Embryonic facial prominence (tissue), 1 donor: ENCODE data around the gene POU6F2.
"Not testable (repeated sequence)": the region's sequence is repeated elsewhere in the genome, so short reads cannot be mapped to it uniquely, and the experiment has no call there.

Experiments used
- DNase-seq: peaks from one replicate; pipeline ENCODE4 v3.0.0-alpha.2; 2016; ENCODE audit errors: extremely low spot score

The POU6F2 gene

GRCh38 chr7:39001595-39001994 lies 23.9 kb downstream of the POU6F2 start:
- no peak for DNase-seq

GRCh38 chr7:39002755-39003154 lies 25.0 kb downstream of the POU6F2 start:
- DNase-seq: no peak

GRCh38 chr7:39005036-39005435 lies 27.3 kb downstream of the POU6F2 start:
- no peak for DNase-seq

- no peak for DNase-seq
Observed at GRCh38 chr7:39005461-39005860, 27.8 kb downstream of the POU6F2 start.

GRCh38 chr7:39013049-39013939 lies 35.6 kb downstream of the POU6F2 start:
- not testable (repeated sequence) for DNase-seq

- no peak for DNase-seq
Observed at GRCh38 chr7:39016609-39017008, 38.9 kb downstream of the POU6F2 start.

GRCh38 chr7:39017369-39017915 lies 39.7 kb downstream of the POU6F2 start:
- no peak for DNase-seq

GRCh38 chr7:39022796-39023195 lies 45.1 kb downstream of the POU6F2 start:
- DNase-seq: no peak

GRCh38 chr7:39027491-39027890 lies 49.8 kb downstream of the POU6F2 start:
- no peak for DNase-seq

GRCh38 chr7:39033885-39034624 lies 56.3 kb downstream of the POU6F2 start:
- DNase-seq: no peak

- no peak for DNase-seq
Observed at GRCh38 chr7:39035156-39035555, 57.4 kb downstream of the POU6F2 start.

- DNase-seq: no peak
Observed at GRCh38 chr7:39035903-39036302, 58.2 kb downstream of the POU6F2 start.

- DNase-seq: no peak
Observed at GRCh38 chr7:39042670-39043069, 65.0 kb downstream of the POU6F2 start.

- no peak for DNase-seq
Observed at GRCh38 chr7:39043531-39043930, 65.8 kb downstream of the POU6F2 start.

GRCh38 chr7:39044489-39044888 lies 66.8 kb downstream of the POU6F2 start:
- no peak for DNase-seq

GRCh38 chr7:39045231-39045630 lies 67.5 kb downstream of the POU6F2 start:
- no peak for DNase-seq

GRCh38 chr7:39051279-39051678 lies 73.6 kb downstream of the POU6F2 start:
- DNase-seq: no peak

- no peak for DNase-seq
Observed at GRCh38 chr7:39051707-39052106, 74.0 kb downstream of the POU6F2 start.

GRCh38 chr7:39054731-39055130 lies 77.0 kb downstream of the POU6F2 start:
- DNase-seq: no peak

- DNase-seq: no peak
Observed at GRCh38 chr7:39056153-39056552, 78.4 kb downstream of the POU6F2 start.

GRCh38 chr7:39062811-39063210 lies 85.1 kb downstream of the POU6F2 start:
- DNase-seq: no peak

GRCh38 chr7:39069031-39069430 lies 91.3 kb downstream of the POU6F2 start:
- DNase-seq: no peak
